Adrenal gland (tissue), 5 donors: ENCODE data around the gene DNAH8.
"Not testable (repeated sequence)": the region's sequence is repeated elsewhere in the genome, so short reads cannot be mapped to it uniquely, and the experiment has no call there.

ENCODE experiments used
- CTCF ChIP-seq, 6 experiments: fragments of 450-650 bp in 4 of 6; fragments of 200-600 bp in 2 of 6; sonication (generic) in 1 of 6; IDR thresholded peaks; 1 replicate in 5 of 6; 2 replicates in 1 of 6; pipeline versions ENCODE4 v1.5.1 to v1.8.0; 2016 to 2021; ENCODE audit warnings: antibody characterized with exemption in 6 of 6, mild to moderate bottlenecking in 2 of 6, moderate library complexity in 1 of 6
- POLR2A ChIP-seq, 2 donors: fragments of 450-650 bp; IDR thresholded peaks; one replicate each; pipeline ENCODE4 v1.6.1; 2017; ENCODE audit warnings: antibody characterized with exemption in 2 of 2, mild to moderate bottlenecking in 2 of 2, moderate library complexity in 1 of 2
- donor health status: DM: no; HTN: no; CAD: no.

GRCh38 chr6:38796437-38796836, 81.3 kb downstream of the DNAH8 start:
- TF ChIP-seq POLR2A, CTCF (IDR thresholded peaks at IDR 0.05): not testable (repeated sequence)
